SK-N-SH treated with all-trans-retinoic acid at 6 μM for 48 hours (cell line): Measurements from ENCODE around the gene KCNT2.

Experiments
- ATAC-seq: fragments of 200-7000 bp; cut with Tn5 transposase; 3 replicates; pipeline ENCODE4 v1.9.1; 2020; ENCODE audit warnings: mild to moderate bottlenecking, moderate library complexity
- ARNTL ChIP-seq: fragments of 450-650 bp; formaldehyde crosslinking; IDR thresholded peaks from 2 replicates; pipeline ENCODE4 v1.5.0; 2020; ENCODE audit warnings: low read depth, mild to moderate bottlenecking, moderate library complexity, borderline replicate concordance
- BACH2 ChIP-seq: fragments of 250-450 bp; sonication (Bioruptor Pico); IDR thresholded peaks from 2 replicates; pipeline ENCODE4 v1.9.0; 2021; ENCODE audit warnings: mild to moderate bottlenecking, borderline replicate concordance
- CSDC2 ChIP-seq: fragments of 250-450 bp; sonication (Bioruptor Pico); IDR thresholded peaks from 2 replicates; pipeline ENCODE4 v1.5.0; 2020; ENCODE audit warnings: mild to moderate bottlenecking, moderate library complexity
- CSRNP3 ChIP-seq: fragments of 250-450 bp; sonication (Bioruptor Pico); IDR thresholded peaks from 2 replicates; pipeline ENCODE4 v1.5.1; 2021; ENCODE audit warnings: mild to moderate bottlenecking, moderate library complexity
- ESRRG ChIP-seq: fragments of 250-450 bp; sonication (Bioruptor Pico); IDR thresholded peaks from 2 replicates; pipeline ENCODE4 v1.6.1; 2021; ENCODE audit warnings: mild to moderate bottlenecking
- GLIS3 ChIP-seq: fragments of 250-450 bp; sonication (Bioruptor Pico); IDR thresholded peaks from 2 replicates; pipeline ENCODE4 v1.5.0; 2020; ENCODE audit warnings: mild to moderate bottlenecking, moderate library complexity
- ISL1 ChIP-seq: fragments of 250-450 bp; sonication (Bioruptor Pico); IDR thresholded peaks from 2 replicates; pipeline ENCODE4 v2.1.2; 2022; ENCODE audit warnings: mild to moderate bottlenecking, moderate library complexity
- OSR1 ChIP-seq: fragments of 250-450 bp; sonication (Bioruptor Pico); IDR thresholded peaks from 2 replicates; pipeline ENCODE4 v1.8.0; 2022; ENCODE audit warnings: moderate library complexity, mild to moderate bottlenecking, inconsistent platforms
- PATZ1 ChIP-seq: fragments of 250-450 bp; sonication (Bioruptor Pico); IDR thresholded peaks from 2 replicates; pipeline ENCODE4 v1.8.0; 2020; ENCODE audit warnings: mild to moderate bottlenecking, moderate library complexity, borderline replicate concordance
- PPARA ChIP-seq: fragments of 250-450 bp; sonication (Bioruptor Pico); IDR thresholded peaks from 2 replicates; pipeline ENCODE4 v1.5.0; 2020; ENCODE audit warnings: mild to moderate bottlenecking, borderline replicate concordance
- RARB ChIP-seq: fragments of 250-450 bp; sonication (Bioruptor Pico); IDR thresholded peaks from 2 replicates; pipeline ENCODE4 v1.8.0; 2021; ENCODE audit warnings: mild to moderate bottlenecking, moderate library complexity
- SNAI2 ChIP-seq: fragments of 250-450 bp; sonication (Bioruptor Pico); IDR thresholded peaks from 2 replicates; pipeline ENCODE4 v1.5.0; 2020; ENCODE audit warnings: mild to moderate bottlenecking, moderate library complexity
- TCF4 ChIP-seq: fragments of 250-450 bp; sonication (Bioruptor Pico); IDR thresholded peaks from 2 replicates; pipeline ENCODE4 v1.8.0; 2021; ENCODE audit warnings: mild to moderate bottlenecking, moderate library complexity, borderline replicate concordance
- TOX ChIP-seq: fragments of 250-450 bp; sonication (Bioruptor Pico); IDR thresholded peaks from 2 replicates; pipeline ENCODE4 v1.8.0; 2021; ENCODE audit warnings: mild to moderate bottlenecking, moderate library complexity, borderline replicate concordance
- ZC3H10 ChIP-seq: fragments of 250-450 bp; sonication (Bioruptor Pico); IDR thresholded peaks from 2 replicates; pipeline ENCODE4 v1.5.1; 2021; ENCODE audit warnings: mild to moderate bottlenecking, moderate library complexity
- ZFP30 ChIP-seq: fragments of 450-650 bp; formaldehyde crosslinking; IDR thresholded peaks from 2 replicates; pipeline ENCODE4 v1.5.0; 2022; ENCODE audit warnings: mild to moderate bottlenecking, moderate library complexity
- ZNF565 ChIP-seq: fragments of 450-650 bp; formaldehyde crosslinking; conservative IDR thresholded peaks from 2 replicates; pipeline ENCODE4 v1.5.0; 2020; ENCODE audit warnings: low read depth, mild to moderate bottlenecking, moderate library complexity
- ZNF70 ChIP-seq: fragments of 450-650 bp; formaldehyde crosslinking; IDR thresholded peaks from 2 replicates; pipeline ENCODE4 v1.5.0; 2020; ENCODE audit warnings: mild to moderate bottlenecking, moderate library complexity
- ZNF8 ChIP-seq: fragments of 450-650 bp; formaldehyde crosslinking; IDR thresholded peaks from 2 replicates; pipeline ENCODE4 v1.5.0; 2020; ENCODE audit warnings: mild to moderate bottlenecking, moderate library complexity
- TF ChIP-seq, protein P1 (sequence below): fragments of 250-450 bp; sonication (Bioruptor Pico); IDR thresholded peaks from 2 replicates; pipeline ENCODE4 v1.5.1; 2020; ENCODE audit warnings: low read depth, mild to moderate bottlenecking, moderate library complexity
- TF ChIP-seq, protein P2 (sequence below): fragments of 250-450 bp; sonication (Bioruptor Pico); IDR thresholded peaks from 2 replicates; pipeline ENCODE4 v1.5.0; 2020; ENCODE audit warnings: mild to moderate bottlenecking, moderate library complexity

The KCNT2 gene

GRCh38 chr1:196377811-196378210 lies 230.4 kb downstream of the KCNT2 start:
- TF ChIP-seq BACH2 (CRISPR knock-in tag) (no peak), PPARA (CRISPR knock-in tag) (no peak), TOX (CRISPR knock-in tag) (no peak), GLIS3 (no peak), ESRRG (CRISPR knock-in tag) (no peak), RARB (CRISPR knock-in tag) (no peak), ZNF8 (no peak), ZNF70 (CRISPR knock-in tag) (no peak), TCF4 (no peak), CSRNP3 (CRISPR knock-in tag) (no peak), ZFP30 (CRISPR knock-in tag) (no peak), SNAI2 (CRISPR knock-in tag) (no peak), ARNTL (CRISPR knock-in tag) (no peak), ZNF565 (no peak), PATZ1 (CRISPR knock-in tag) (no peak), ZC3H10 (CRISPR knock-in tag) (no peak), CSDC2 (CRISPR knock-in tag) (no peak), ISL1 (no peak)
- TF ChIP-seq, protein P1, sequence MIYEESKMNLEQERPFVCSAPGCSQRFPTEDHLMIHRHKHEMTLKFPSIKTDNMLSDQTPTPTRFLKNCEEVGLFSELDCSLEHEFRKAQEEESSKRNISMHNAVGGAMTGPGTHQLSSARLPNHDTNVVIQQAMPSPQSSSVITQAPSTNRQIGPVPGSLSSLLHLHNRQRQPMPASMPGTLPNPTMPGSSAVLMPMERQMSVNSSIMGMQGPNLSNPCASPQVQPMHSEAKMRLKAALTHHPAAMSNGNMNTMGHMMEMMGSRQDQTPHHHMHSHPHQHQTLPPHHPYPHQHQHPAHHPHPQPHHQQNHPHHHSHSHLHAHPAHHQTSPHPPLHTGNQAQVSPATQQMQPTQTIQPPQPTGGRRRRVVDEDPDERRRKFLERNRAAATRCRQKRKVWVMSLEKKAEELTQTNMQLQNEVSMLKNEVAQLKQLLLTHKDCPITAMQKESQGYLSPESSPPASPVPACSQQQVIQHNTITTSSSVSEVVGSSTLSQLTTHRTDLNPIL (CRISPR knock-in tag) = no peak
- TF ChIP-seq, protein P2, sequence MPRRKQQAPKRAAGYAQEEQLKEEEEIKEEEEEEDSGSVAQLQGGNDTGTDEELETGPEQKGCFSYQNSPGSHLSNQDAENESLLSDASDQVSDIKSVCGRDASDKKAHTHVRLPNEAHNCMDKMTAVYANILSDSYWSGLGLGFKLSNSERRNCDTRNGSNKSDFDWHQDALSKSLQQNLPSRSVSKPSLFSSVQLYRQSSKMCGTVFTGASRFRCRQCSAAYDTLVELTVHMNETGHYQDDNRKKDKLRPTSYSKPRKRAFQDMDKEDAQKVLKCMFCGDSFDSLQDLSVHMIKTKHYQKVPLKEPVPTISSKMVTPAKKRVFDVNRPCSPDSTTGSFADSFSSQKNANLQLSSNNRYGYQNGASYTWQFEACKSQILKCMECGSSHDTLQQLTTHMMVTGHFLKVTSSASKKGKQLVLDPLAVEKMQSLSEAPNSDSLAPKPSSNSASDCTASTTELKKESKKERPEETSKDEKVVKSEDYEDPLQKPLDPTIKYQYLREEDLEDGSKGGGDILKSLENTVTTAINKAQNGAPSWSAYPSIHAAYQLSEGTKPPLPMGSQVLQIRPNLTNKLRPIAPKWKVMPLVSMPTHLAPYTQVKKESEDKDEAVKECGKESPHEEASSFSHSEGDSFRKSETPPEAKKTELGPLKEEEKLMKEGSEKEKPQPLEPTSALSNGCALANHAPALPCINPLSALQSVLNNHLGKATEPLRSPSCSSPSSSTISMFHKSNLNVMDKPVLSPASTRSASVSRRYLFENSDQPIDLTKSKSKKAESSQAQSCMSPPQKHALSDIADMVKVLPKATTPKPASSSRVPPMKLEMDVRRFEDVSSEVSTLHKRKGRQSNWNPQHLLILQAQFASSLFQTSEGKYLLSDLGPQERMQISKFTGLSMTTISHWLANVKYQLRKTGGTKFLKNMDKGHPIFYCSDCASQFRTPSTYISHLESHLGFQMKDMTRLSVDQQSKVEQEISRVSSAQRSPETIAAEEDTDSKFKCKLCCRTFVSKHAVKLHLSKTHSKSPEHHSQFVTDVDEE (CRISPR knock-in tag) = no peak
- TF ChIP-seq, all 23 proteins: peak for 0
- ATAC-seq = no peak

DNA sequence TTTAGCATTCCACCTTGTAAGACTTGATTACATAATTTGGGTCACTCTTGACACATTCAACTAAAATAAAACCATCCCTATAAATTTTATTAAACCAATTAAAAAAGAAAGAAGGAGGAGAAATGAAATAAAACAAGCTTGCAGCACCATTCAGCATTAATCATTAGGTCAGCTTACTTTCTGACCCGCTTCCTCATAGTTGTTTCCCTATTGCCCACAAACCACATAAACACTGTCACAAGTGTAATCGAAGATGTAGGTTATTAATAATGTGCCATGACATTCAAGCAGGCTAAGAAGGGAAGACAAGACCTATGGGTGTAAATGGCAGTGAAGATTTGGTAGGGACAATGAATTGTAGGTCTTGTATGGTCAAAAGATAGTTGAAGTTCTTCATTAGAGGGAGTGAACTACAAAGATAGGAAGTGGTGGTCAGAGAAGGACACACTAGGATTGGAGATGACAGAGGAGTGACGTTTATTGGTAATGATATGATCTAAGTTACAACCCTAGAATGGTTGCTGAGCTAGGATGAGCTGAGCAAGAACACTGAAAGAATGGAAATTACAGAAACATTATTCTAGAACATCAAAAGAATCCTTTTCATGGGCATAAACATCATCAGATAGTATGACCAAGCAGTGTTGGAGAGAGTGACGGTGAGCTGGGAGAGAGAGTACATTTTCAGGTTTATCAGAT lies 231.5 kb downstream of the KCNT2 start:
- TF ChIP-seq ISL1 (no peak), ZNF70 (CRISPR knock-in tag) (no peak), GLIS3 (no peak), OSR1 (CRISPR knock-in tag) (no peak), TOX (CRISPR knock-in tag) (no peak), ZFP30 (CRISPR knock-in tag) (no peak), ZC3H10 (CRISPR knock-in tag) (no peak), PPARA (CRISPR knock-in tag) (no peak), ZNF8 (no peak)
- no peak for ATAC-seq

GRCh38 chr1:196373798-196374197 lies 234.4 kb downstream of the KCNT2 start:
- ATAC-seq = no peak
- TF ChIP-seq PATZ1 (CRISPR knock-in tag) (no peak), ZNF8 (no peak), TCF4 (no peak), CSRNP3 (CRISPR knock-in tag) (no peak)
